GM12874 (cell line): ENCODE results near the gene CIAO1.

Experiments
- CTCF ChIP-seq: IDR thresholded peaks from 2 replicates; pipeline ENCODE4 v1.5.1; 2011; ENCODE audit warnings: low read depth, mild to moderate bottlenecking, control low read depth, low read length, moderate library complexity; ENCODE audit not compliant: insufficient read depth

Gene CIAO1

GRCh38 chr2:96245609-96246390, 20.2 kb upstream of the CIAO1 start:
- TF ChIP-seq CTCF = no peak

- TF ChIP-seq CTCF = no peak
These were observed 19.0 kb upstream of the CIAO1 start for GRCh38 chr2:96247009-96247408.

- no peak for TF ChIP-seq CTCF
These were observed 18.1 kb upstream of the CIAO1 start for GRCh38 chr2:96247896-96248295.

GRCh38 chr2:96248624-96249023, 17.4 kb upstream of the CIAO1 start:
- TF ChIP-seq CTCF = no peak

GRCh38 chr2:96249654-96250053, 16.4 kb upstream of the CIAO1 start:
- TF ChIP-seq CTCF = no peak

GRCh38 chr2:96250188-96250587, 15.8 kb upstream of the CIAO1 start:
- no peak for TF ChIP-seq CTCF

GRCh38 chr2:96251721-96252292, 14.2 kb upstream of the CIAO1 start:
- no peak for TF ChIP-seq CTCF
